Right ventricle myocardium inferior (tissue), 1 donor: Measurements from ENCODE around the gene OTC. TPM values are rescaled to one million over a fixed set of nuclear protein-coding genes. Genes with fewer than 3 reads are reported as not detected.
A peak's percentile ranks its signal among the peaks of the same experiment; 100 is the strongest.

Experiments
- ATAC-seq: fragments of 200-7000 bp; cut with Tn5 transposase; one replicate; pipeline ENCODE4 v1.9.1; 2020; ENCODE audit warnings: mild to moderate bottlenecking, moderate library complexity
- DNase-seq: peaks from one replicate; pipeline ENCODE4 v3.0.0; 2021; ENCODE audit errors: missing footprints
- intact Hi-C: fragments of 100-400 bp; cut with DNase I; formaldehyde crosslinking; loops from one replicate; pipeline ENCODE4 v1.11.0; 2022
- total RNA-seq: library from RNA; stranded (reverse); fragmentation: NEBNext Ultra II Directional; extraction: Animal tissue kit (Norgen Biotek cat#: 25700); gene quantifications from one replicate; pipeline ENCODE4 v1.2.1, GENCODE V29; 2021
- donor health status: DM: no; HTN: yes; CAD: no; lungs with severe emphysema.

Gene OTC
- total RNA-seq, 1 donor from 2014 or later = not detected

- no peak for DNase-seq
- ATAC-seq = no peak
- intact Hi-C loops = no loop called here
These were observed 5.3 kb upstream of the OTC start for GRCh38 chrX:38347136-38347535.

GRCh38 chrX:38351346-38351745, 1.1 kb upstream of the OTC start:
- ATAC-seq (no peak), DNase-seq (peak; percentile 5)
- intact Hi-C loops = no loop called here

GRCh38 chrX:38356401-38356800, 4.0 kb downstream of the OTC start:
- DNase-seq (no peak), ATAC-seq (no peak)
- intact Hi-C loops = no loop called here

GRCh38 chrX:38357747-38358673, 5.6 kb downstream of the OTC start:
- DNase-seq = no peak
- intact Hi-C loops = no loop called here
- no peak for ATAC-seq

GRCh38 chrX:38363046-38363445, 10.6 kb downstream of the OTC start:
- ATAC-seq (no peak), DNase-seq (no peak)
- intact Hi-C loops = no loop called here

- DNase-seq (no peak), ATAC-seq (no peak)
- intact Hi-C loops = no loop called here
These were observed 13.6 kb downstream of the OTC start for GRCh38 chrX:38365954-38366353.

- intact Hi-C loops = no loop called here
- ATAC-seq (no peak), DNase-seq (no peak)
These were observed 16.4 kb downstream of the OTC start for GRCh38 chrX:38368774-38369173.

- intact Hi-C loops = no loop called here
These were observed 19.2 kb downstream of the OTC start for GRCh38 chrX:38371641-38372040.

GRCh38 chrX:38374431-38374830, 22.0 kb downstream of the OTC start:
- intact Hi-C loops = no loop called here
- no peak for DNase-seq
- ATAC-seq = no peak

More at GRCh38 chrX:38371641-38372040, 19.2 kb downstream of the OTC start:
- ATAC-seq (no peak), DNase-seq (no peak)

GRCh38 chrX:38375891-38376290, 23.5 kb downstream of the OTC start:
- DNase-seq = no peak
- ATAC-seq = no peak
- intact Hi-C loops = no loop called here

- no peak for DNase-seq
- ATAC-seq = no peak
- intact Hi-C loops = no loop called here
These were observed 24.3 kb downstream of the OTC start for GRCh38 chrX:38376747-38377146.

- intact Hi-C loops = no loop called here
These were observed 26.7 kb downstream of the OTC start for GRCh38 chrX:38379088-38379487.

GRCh38 chrX:38382663-38383062, 30.3 kb downstream of the OTC start:
- ATAC-seq (no peak), DNase-seq (no peak)
- intact Hi-C loops = no loop called here

More at GRCh38 chrX:38379088-38379487, 26.7 kb downstream of the OTC start:
- DNase-seq = no peak
- ATAC-seq = no peak

- no peak for ATAC-seq
- intact Hi-C loops = no loop called here
These were observed 48.0 kb downstream of the OTC start for GRCh38 chrX:38400389-38400910.

GRCh38 chrX:38402118-38402517, 49.7 kb downstream of the OTC start:
- no peak for ATAC-seq
- intact Hi-C loops = no loop called here

More at GRCh38 chrX:38400389-38400910, 48.0 kb downstream of the OTC start:
- DNase-seq = no peak

GRCh38 chrX:38403834-38404233, 51.4 kb downstream of the OTC start:
- intact Hi-C loops = no loop called here
- ATAC-seq (no peak), DNase-seq (no peak)

More at GRCh38 chrX:38402118-38402517, 49.7 kb downstream of the OTC start:
- no peak for DNase-seq

- ATAC-seq (no peak), DNase-seq (no peak)
- intact Hi-C loops = no loop called here
These were observed 54.7 kb downstream of the OTC start for GRCh38 chrX:38407126-38407525.

- intact Hi-C loops = no loop called here
- DNase-seq (no peak), ATAC-seq (no peak)
These were observed 56.9 kb downstream of the OTC start for GRCh38 chrX:38409289-38409688.

- intact Hi-C loops = no loop called here
- no peak for ATAC-seq
- no peak for DNase-seq
These were observed 74.4 kb downstream of the OTC start for GRCh38 chrX:38426785-38427184.

- ATAC-seq = no peak
- intact Hi-C loops = no loop called here
These were observed 79.1 kb downstream of the OTC start for GRCh38 chrX:38431525-38431924.

More at GRCh38 chrX:38431525-38431924, 79.1 kb downstream of the OTC start:
- no peak for DNase-seq
